Smooth muscle cell (in vitro differentiated cells): ENCODE data around the gene DHRSX. TPM values are rescaled to one million over a fixed set of nuclear protein-coding genes. Genes with fewer than 3 reads are reported as not detected.

ENCODE experiments used
- DNase-seq: peaks from one replicate; lab custom pipeline; 2025; ENCODE audit not compliant: unreplicated experiment; lab: John Stamatoyannopoulos, UW
- H2AFZ ChIP-seq: fragments of 200-600 bp; sonication (generic); 2 replicates; pipeline ENCODE4 v1.6.0; 2016; ENCODE audit warnings: antibody characterized with exemption, low read depth, mild to moderate bottlenecking
- H3F3A ChIP-seq: fragments of 200-600 bp; sonication (generic); 2 replicates; pipeline ENCODE4 v1.6.0; 2017; ENCODE audit warnings: antibody characterized with exemption, low read depth
- H3K27ac ChIP-seq: fragments of 200-600 bp; sonication (generic); 2 replicates; pipeline ENCODE4 v1.5.1; 2016; ENCODE audit warnings: low read depth, mild to moderate bottlenecking
- H3K27me3 ChIP-seq: fragments of 200-600 bp; sonication (generic); 2 replicates; pipeline ENCODE4 v1.6.1; 2016; ENCODE audit warnings: low read depth, mild to moderate bottlenecking
- H3K36me3 ChIP-seq: fragments of 200-600 bp; sonication (generic); 2 replicates; pipeline ENCODE4 v1.5.1; 2016; ENCODE audit warnings: low read depth
- H3K4me1 ChIP-seq: fragments of 200-600 bp; sonication (generic); 2 replicates; pipeline ENCODE4 v1.5.1; 2016; ENCODE audit warnings: low read depth
- H3K4me2 ChIP-seq: fragments of 200-600 bp; sonication (generic); 2 replicates; pipeline ENCODE4 v1.6.0; 2016; ENCODE audit warnings: mild to moderate bottlenecking
- H3K4me3 ChIP-seq: fragments of 200-600 bp; sonication (generic); 2 replicates; pipeline ENCODE4 v1.5.1; 2016; ENCODE audit warnings: mild to moderate bottlenecking
- H3K79me2 ChIP-seq: fragments of 200-600 bp; sonication (generic); 2 replicates; pipeline ENCODE4 v1.6.0; 2016; ENCODE audit warnings: low read depth, mild to moderate bottlenecking
- H3K9ac ChIP-seq: fragments of 200-600 bp; sonication (generic); 2 replicates; pipeline ENCODE4 v1.6.0; 2016; ENCODE audit warnings: low read depth
- H3K9me3 ChIP-seq: fragments of 200-600 bp; sonication (generic); replicated peaks from 2 replicates; pipeline ENCODE4 v1.5.1; 2016; ENCODE audit warnings: low read depth
- H4K20me1 ChIP-seq: fragments of 200-600 bp; sonication (generic); 2 replicates; pipeline ENCODE4 v1.6.0; 2016; ENCODE audit warnings: low read depth
- WGBS: methylation state at CpG from one replicate; pipeline ENCODE4 v1.1.7; 2016; ENCODE audit warnings: low lambda C conversion rate; 5-methylcytosine and 5-hydroxymethylcytosine counted together
- polyA plus RNA-seq: library from polyadenylated mRNA; unstranded; fragments of >200 nt; fragmentation: Nextera tagmentation; extraction: Ambion mirVana; gene quantifications from 2 replicates; pipeline ENCODE4 v1.2.1, GENCODE V29; 2016
- total RNA-seq: library from RNA; depleted of rRNA; stranded (reverse); fragments of >200 nt; gene quantifications from 2 replicates; pipeline ENCODE4 v1.2.3, GENCODE V29; 2014
- TF ChIP-seq, protein P1 (sequence below): fragments of 200-600 bp; sonication (generic); IDR thresholded peaks from 2 replicates; pipeline ENCODE4 v1.5.1; 2017; ENCODE audit warnings: borderline replicate concordance, mild to moderate bottlenecking, antibody characterized with exemption; ENCODE audit not compliant: insufficient read depth, poor library complexity, severe bottlenecking

Gene DHRSX
- total and polyA plus RNA-seq, 2 experiments from 2014 or later: 32.5 to 49.9 TPM

DNA sequence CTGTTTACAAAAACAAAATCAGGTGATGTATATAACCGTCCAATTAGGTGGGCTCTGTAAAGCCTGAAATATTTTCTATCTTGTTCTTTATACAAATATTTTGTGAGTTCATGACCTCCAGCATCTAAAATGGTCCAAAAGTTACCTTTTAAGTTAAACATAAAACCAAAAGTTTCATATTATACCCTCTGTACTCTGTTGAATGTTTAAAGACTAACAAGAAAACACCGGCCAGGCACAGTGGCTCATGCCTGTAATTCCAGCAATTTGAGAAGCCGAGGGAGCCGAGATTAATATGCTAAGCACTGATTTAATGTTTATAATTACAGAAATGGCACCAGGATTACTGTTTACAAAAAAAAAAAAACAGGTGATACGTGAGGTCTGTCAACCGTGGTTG lies 328.4 kb downstream of the DHRSX start:
- Histone ChIP-seq H3K36me3 (no peaks in the 10 kb centered on the region), H3K79me2 (no peaks in the 10 kb centered on the region), H3K9ac (no peak overlapping the region), H4K20me1 (no peaks in the 10 kb centered on the region), H3K9me3 (no peaks in the 10 kb centered on the region), H3K4me3 (no peak overlapping the region), H3K4me2 (no peak overlapping the region), H3K4me1 (no peaks in the 10 kb centered on the region), H3K27me3 (no peaks in the 10 kb centered on the region), H3F3A (no peaks in the 10 kb centered on the region), H3K27ac (no peak overlapping the region), H2AFZ (no peak overlapping the region)
- no peak for DNase-seq
- 94% methylated on average over 6 of the region's 6 CpGs for WGBS
- TF ChIP-seq, protein P1, sequence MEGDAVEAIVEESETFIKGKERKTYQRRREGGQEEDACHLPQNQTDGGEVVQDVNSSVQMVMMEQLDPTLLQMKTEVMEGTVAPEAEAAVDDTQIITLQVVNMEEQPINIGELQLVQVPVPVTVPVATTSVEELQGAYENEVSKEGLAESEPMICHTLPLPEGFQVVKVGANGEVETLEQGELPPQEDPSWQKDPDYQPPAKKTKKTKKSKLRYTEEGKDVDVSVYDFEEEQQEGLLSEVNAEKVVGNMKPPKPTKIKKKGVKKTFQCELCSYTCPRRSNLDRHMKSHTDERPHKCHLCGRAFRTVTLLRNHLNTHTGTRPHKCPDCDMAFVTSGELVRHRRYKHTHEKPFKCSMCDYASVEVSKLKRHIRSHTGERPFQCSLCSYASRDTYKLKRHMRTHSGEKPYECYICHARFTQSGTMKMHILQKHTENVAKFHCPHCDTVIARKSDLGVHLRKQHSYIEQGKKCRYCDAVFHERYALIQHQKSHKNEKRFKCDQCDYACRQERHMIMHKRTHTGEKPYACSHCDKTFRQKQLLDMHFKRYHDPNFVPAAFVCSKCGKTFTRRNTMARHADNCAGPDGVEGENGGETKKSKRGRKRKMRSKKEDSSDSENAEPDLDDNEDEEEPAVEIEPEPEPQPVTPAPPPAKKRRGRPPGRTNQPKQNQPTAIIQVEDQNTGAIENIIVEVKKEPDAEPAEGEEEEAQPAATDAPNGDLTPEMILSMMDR: no peak

Other genes starting within 250 kb of the DHRSX start
- 15.7 and 23.6 TPM in 2 replicates for gene ZBED1, start within 50 bp of the DHRSX start, total RNA-seq
- gene ZBED1, start within 50 bp of the DHRSX start, polyA plus RNA-seq: 17.2 and 19.0 TPM in 2 replicates
- gene CD99, start 190.3 kb upstream of the DHRSX start, total RNA-seq: 647 and 726 TPM in 2 replicates
- gene CD99, start 190.3 kb upstream of the DHRSX start, polyA plus RNA-seq: 1,194 and 1,373 TPM in 2 replicates